Measurements from ENCODE around the gene APRT. TPM values are rescaled to one million over a fixed set of nuclear protein-coding genes. Genes with fewer than 3 reads are reported as not detected.

The APRT gene
- total and polyA plus RNA-seq, 4 donors: 15.8 to 107 (median 66.4) TPM

DNA sequence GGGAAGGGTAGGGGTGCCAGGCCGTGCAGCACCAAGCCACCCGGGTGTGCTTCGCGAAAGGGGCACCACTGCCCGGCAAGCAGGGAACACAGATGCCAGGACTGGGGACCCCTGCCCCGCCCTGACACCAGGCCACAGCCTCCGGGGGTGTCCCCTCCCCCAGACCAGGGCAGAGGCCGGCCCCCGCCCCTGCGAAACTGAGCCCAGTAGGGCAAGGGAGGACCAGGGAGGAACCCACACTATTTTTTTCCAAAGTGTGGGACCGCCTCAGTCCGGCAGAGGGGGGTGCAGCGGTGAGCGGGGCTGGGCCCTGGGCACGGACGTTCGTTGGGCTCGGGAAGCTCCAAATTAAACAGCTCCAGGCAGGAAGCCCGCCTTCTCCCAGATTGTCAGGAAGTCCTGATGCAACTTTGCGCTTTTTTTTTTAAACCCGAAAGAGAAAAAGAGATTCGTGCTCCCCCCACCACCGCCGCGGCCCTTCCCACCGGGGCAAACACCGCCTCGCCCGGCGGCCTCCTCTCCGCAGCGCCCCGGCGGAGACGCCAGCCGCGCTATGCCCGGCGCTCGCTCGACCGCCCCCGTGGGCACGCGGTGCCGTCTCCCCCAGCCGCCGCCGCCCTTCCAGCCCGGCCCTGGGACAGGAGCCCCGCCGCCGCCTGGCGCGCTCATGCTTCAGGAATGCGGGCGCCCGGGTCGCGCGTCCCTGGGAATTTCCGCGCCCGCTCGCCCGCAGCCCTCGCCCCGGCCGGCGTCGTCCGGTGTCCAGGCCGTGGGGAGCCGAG is 27.5 kb downstream of the APRT start:
- peak overlapping the region; percentile 61 for H3K27ac ChIP-seq (ENCODE audit: low read depth, low read length)
- DNase-seq (ENCODE audit: low read depth in 4 of 6, low spot score in 6 of 6): peak in 2 of 6 donors; percentile 19 to 64
- 4% methylated on average over 73 of the region's 74 CpGs for WGBS (ENCODE audit: insufficient coverage)
- peak overlapping the region; percentile 44 for H3K4me3 ChIP-seq (ENCODE audit: low read depth, low read length)
- H3K4me1 ChIP-seq (ENCODE audit: control insufficient read depth, insufficient read depth, low read length): peaks cover 54% of the 10 kb centered on the region
- peaks cover 17% of the 10 kb centered on the region for H3K27me3 ChIP-seq (ENCODE audit: control insufficient read depth, insufficient read depth, low read length)
- H3K9me3 ChIP-seq (ENCODE audit: control insufficient read depth, insufficient read depth, low read length): no peaks in the 10 kb centered on the region
- H3K36me3 ChIP-seq (ENCODE audit: control insufficient read depth, insufficient read depth, low read length): peaks cover 3% of the 10 kb centered on the region

DNA sequence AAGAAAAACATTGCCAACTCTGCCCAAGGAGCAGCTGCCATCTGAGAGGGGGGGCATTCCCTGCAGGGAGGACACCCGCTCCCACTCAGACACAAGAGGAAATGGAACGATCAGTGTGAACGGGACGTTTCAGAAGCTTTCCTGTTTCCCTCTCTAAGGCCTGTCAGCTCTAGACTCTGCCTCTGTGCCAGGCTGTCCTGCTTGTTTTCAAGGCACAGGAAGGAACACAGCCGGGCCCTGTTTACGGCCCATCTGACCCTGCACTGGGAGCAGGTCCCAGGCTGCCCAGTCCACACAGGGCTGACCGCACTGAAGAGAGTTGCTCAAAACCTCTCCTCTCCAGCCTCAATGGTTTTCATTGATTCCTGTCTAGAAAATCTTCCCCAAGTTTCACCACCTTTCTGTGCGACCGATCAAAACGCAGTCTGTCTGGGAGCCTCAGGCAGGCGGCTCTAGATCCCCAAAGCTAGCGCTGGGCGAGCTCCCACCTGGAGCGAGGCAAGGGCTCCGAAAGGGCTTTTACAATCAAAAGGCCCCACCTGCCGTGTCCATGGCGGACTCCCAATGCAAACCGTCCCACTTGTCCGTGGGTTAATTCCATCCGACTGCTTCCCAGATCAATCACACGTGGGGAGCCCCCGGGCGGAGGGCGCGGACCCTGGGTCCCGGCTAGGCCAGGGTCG is 28.2 kb downstream of the APRT start:
- H3K36me3 ChIP-seq (ENCODE audit: control insufficient read depth, insufficient read depth, low read length): peaks cover 6% of the 10 kb centered on the region
- WGBS (ENCODE audit: insufficient coverage): 56% methylated on average over 21 of the region's 27 CpGs
- H3K9me3 ChIP-seq (ENCODE audit: control insufficient read depth, insufficient read depth, low read length): no peaks in the 10 kb centered on the region
- peak overlapping the region; percentile 44 for H3K4me3 ChIP-seq (ENCODE audit: low read depth, low read length)
- peak overlapping the region; percentile 61 for H3K27ac ChIP-seq (ENCODE audit: low read depth, low read length)
- DNase-seq (ENCODE audit: low read depth in 4 of 6, low spot score in 6 of 6): peak in 1 of 6 donors; percentile 49
- H3K4me1 ChIP-seq (ENCODE audit: control insufficient read depth, insufficient read depth, low read length): peaks cover 61% of the 10 kb centered on the region
- H3K27me3 ChIP-seq (ENCODE audit: control insufficient read depth, insufficient read depth, low read length): peaks cover 21% of the 10 kb centered on the region

DNA sequence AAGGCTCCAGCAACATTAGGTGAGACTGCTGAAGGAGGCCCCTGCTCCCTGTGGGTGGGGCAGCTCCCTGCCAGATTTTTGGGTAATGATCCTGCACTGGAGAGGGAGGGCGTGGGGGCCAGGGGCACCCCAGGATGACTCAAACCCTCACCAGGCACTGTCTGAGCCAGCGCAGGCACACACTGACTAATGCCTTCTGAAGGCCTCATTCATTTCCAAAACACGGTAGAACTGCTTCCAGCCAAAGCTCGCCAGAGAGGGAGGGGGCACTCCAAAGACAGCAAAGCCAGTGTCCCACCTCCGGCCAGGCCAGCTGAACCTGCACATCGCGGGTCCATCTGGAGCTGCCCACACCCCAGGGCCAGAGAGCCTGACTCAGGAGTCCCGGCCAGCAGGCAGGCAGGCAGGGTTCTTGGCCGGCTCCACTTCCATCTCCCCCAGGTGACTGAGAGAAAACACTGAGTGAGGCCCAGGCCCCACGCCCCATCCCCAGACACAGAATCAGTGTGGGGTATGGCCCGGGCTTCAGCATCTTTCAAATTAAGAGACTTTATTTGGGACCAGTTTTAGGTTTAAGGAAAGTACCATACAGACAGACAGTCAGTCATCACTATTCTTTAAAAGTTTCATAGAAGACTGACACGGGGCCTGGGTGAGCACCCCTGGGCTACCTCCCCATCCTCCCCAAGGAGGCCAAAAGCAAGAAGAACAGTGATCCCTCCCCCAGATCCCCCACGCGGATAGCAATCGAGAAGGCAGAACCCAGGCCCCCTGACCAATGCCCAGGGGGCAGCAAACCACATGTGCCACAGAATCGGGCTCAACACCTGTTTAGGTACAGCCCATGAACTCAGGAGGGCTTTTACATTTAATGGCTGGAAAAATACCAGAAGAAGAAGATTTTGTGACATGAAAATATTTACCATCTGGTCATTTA is 29.0 kb downstream of the APRT start:
- H3K9me3 ChIP-seq (ENCODE audit: control insufficient read depth, insufficient read depth, low read length): no peaks in the 10 kb centered on the region
- H3K4me3 ChIP-seq (ENCODE audit: low read depth, low read length): no peak overlapping the region
- DNase-seq (ENCODE audit: low read depth in 4 of 6, low spot score in 6 of 6): no peak
- 59% methylated on average over 11 of the region's 16 CpGs for WGBS (ENCODE audit: insufficient coverage)
- peaks cover 22% of the 10 kb centered on the region for H3K27me3 ChIP-seq (ENCODE audit: control insufficient read depth, insufficient read depth, low read length)
- peaks cover 8% of the 10 kb centered on the region for H3K36me3 ChIP-seq (ENCODE audit: control insufficient read depth, insufficient read depth, low read length)
- peaks cover 66% of the 10 kb centered on the region for H3K4me1 ChIP-seq (ENCODE audit: control insufficient read depth, insufficient read depth, low read length)
- peak overlapping the region; percentile 61 for H3K27ac ChIP-seq (ENCODE audit: low read depth, low read length)

GRCh38 chr16:88781140-88782077 is 30.3 kb downstream of the APRT start:
- Histone ChIP-seq H3K4me3 (ENCODE audit: low read depth, low read length) (no peak overlapping the region), H3K36me3 (ENCODE audit: control insufficient read depth, insufficient read depth, low read length) (peaks cover 11% of the 10 kb centered on the region), H3K4me1 (ENCODE audit: control insufficient read depth, insufficient read depth, low read length) (peaks cover 79% of the 10 kb centered on the region), H3K9me3 (ENCODE audit: control insufficient read depth, insufficient read depth, low read length) (no peaks in the 10 kb centered on the region), H3K27ac (ENCODE audit: low read depth, low read length) (no peak overlapping the region), H3K27me3 (ENCODE audit: control insufficient read depth, insufficient read depth, low read length) (peaks cover 22% of the 10 kb centered on the region)
- DNase-seq (ENCODE audit: low read depth in 4 of 6, low spot score in 6 of 6): no peak
- 82% methylated on average over 28 of the region's 28 CpGs for WGBS (ENCODE audit: insufficient coverage)

GRCh38 chr16:88780142-88781062 is 31.3 kb downstream of the APRT start:
- Histone ChIP-seq H3K4me1 (ENCODE audit: control insufficient read depth, insufficient read depth, low read length) (peaks cover 76% of the 10 kb centered on the region), H3K9me3 (ENCODE audit: control insufficient read depth, insufficient read depth, low read length) (no peaks in the 10 kb centered on the region), H3K4me3 (ENCODE audit: low read depth, low read length) (no peak overlapping the region), H3K36me3 (ENCODE audit: control insufficient read depth, insufficient read depth, low read length) (peaks cover 14% of the 10 kb centered on the region), H3K27me3 (ENCODE audit: control insufficient read depth, insufficient read depth, low read length) (peaks cover 22% of the 10 kb centered on the region), H3K27ac (ENCODE audit: low read depth, low read length) (no peak overlapping the region)
- DNase-seq (ENCODE audit: low read depth in 4 of 6, low spot score in 6 of 6): no peak
- 91% methylated on average over 5 of the region's 13 CpGs for WGBS (ENCODE audit: insufficient coverage)

DNA sequence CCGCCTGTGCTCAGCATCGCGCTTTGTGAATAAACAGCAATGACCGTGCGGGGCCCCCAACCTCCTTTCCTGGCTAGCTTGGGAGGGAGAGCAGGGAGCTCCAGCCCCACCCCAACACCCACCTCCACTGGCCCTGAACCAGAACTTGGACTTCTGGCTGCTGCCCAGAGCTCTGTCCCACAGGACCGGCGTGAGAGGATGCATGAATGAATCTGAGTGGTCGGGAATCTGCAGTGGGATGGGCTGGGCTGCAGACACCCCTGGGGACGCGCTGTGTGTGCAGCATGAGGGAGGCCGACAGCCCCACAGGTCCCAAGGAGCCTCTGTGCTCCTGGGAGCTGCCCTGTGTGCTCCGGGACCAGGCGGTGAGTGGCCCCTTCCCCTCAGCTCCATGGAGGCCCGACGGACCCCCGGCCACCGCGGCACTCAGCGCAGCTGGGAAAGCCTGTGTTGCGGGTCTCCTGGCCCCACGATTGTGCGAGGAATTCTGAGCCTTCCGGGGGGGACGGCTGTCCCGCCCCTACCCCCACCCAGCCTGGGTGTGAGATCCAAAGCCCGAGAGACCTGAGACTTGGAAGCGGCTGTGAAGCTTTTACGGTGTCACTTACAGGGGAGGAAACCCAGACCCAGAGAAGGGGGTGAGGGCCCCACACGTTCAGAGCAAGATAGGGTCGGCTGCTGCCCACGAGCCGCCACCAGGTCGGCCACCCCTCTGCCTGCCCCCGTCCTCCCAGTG is 32.2 kb downstream of the APRT start:
- Histone ChIP-seq H3K9me3 (ENCODE audit: control insufficient read depth, insufficient read depth, low read length) (no peaks in the 10 kb centered on the region), H3K27me3 (ENCODE audit: control insufficient read depth, insufficient read depth, low read length) (peaks cover 22% of the 10 kb centered on the region), H3K36me3 (ENCODE audit: control insufficient read depth, insufficient read depth, low read length) (peaks cover 14% of the 10 kb centered on the region), H3K4me3 (ENCODE audit: low read depth, low read length) (no peak overlapping the region), H3K27ac (ENCODE audit: low read depth, low read length) (no peak overlapping the region), H3K4me1 (ENCODE audit: control insufficient read depth, insufficient read depth, low read length) (peaks cover 83% of the 10 kb centered on the region)
- no peak for DNase-seq (ENCODE audit: low read depth in 4 of 6, low spot score in 6 of 6)
- WGBS (ENCODE audit: insufficient coverage): 43% methylated on average over 30 of the region's 34 CpGs

DNA sequence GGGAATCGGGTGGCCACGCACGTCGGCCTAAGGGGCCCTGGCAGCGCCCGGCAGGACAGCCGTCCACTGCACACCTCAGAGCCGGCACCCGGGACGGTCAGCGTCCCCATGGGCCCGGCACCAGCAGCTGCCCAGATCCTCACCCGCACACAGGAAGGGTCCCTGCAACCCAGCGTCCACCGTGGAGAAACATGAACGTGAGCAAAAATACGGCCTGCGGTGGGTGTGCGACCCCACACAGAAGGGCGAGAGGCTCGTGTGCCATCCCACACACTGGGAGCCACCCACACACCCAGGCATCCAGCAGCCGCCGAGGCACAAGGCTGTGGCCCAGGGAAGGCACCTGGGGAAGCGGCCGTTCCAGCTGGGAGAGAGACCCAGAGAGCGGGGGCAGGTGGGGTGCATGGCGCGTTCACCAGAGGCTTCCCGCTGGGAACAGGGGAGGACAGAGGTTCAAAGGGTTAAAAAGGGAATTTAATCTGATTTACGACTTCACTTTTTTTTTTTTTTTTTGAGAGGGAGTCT is 33.1 kb downstream of the APRT start:
- no peak for DNase-seq (ENCODE audit: low read depth in 4 of 6, low spot score in 6 of 6)
- WGBS (ENCODE audit: insufficient coverage): 77% methylated on average over 28 of the region's 30 CpGs
- no peak overlapping the region for H3K27ac ChIP-seq (ENCODE audit: low read depth, low read length)
- H3K4me3 ChIP-seq (ENCODE audit: low read depth, low read length): no peak overlapping the region
- no peaks in the 10 kb centered on the region for H3K9me3 ChIP-seq (ENCODE audit: control insufficient read depth, insufficient read depth, low read length)
- peaks cover 14% of the 10 kb centered on the region for H3K36me3 ChIP-seq (ENCODE audit: control insufficient read depth, insufficient read depth, low read length)
- H3K27me3 ChIP-seq (ENCODE audit: control insufficient read depth, insufficient read depth, low read length): peaks cover 15% of the 10 kb centered on the region
- peaks cover 86% of the 10 kb centered on the region for H3K4me1 ChIP-seq (ENCODE audit: control insufficient read depth, insufficient read depth, low read length)

DNA sequence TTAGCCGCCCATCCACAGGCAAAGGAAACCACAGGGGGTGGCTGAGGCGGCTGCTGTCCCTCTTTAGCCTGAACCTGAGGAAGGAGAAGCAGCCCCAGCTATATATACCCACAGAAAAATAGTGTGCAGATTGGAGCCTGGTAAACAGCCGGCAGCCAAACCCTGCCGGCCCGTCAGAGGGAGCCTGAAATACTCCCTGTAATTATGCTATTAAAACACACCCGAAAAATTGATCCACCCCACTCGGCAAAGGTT is 33.5 kb downstream of the APRT start:
- no peak for DNase-seq (ENCODE audit: low read depth in 4 of 6, low spot score in 6 of 6)
- Histone ChIP-seq H3K4me3 (ENCODE audit: low read depth, low read length) (no peak overlapping the region), H3K4me1 (ENCODE audit: control insufficient read depth, insufficient read depth, low read length) (peaks cover 86% of the 10 kb centered on the region), H3K9me3 (ENCODE audit: control insufficient read depth, insufficient read depth, low read length) (no peaks in the 10 kb centered on the region), H3K36me3 (ENCODE audit: control insufficient read depth, insufficient read depth, low read length) (peaks cover 14% of the 10 kb centered on the region), H3K27ac (ENCODE audit: low read depth, low read length) (no peak overlapping the region), H3K27me3 (ENCODE audit: control insufficient read depth, insufficient read depth, low read length) (peaks cover 15% of the 10 kb centered on the region)
- 70% methylated on average over 6 of the region's 7 CpGs for WGBS (ENCODE audit: insufficient coverage)
